ENCODE results near the gene MMP10. TPM values are rescaled to one million over a fixed set of nuclear protein-coding genes. Genes with fewer than 3 reads are reported as not detected.

Gene MMP10
- total and polyA plus RNA-seq, 7 donors: 0.14 to 0.17 TPM; not detected in 5

- DNase-seq (no peak), ATAC-seq (peak in 1 of 4 donors; percentile 41)
- WGBS, 3 donors: 69 to 74% (median 73%) methylated on average over 4 of the region's 4 CpGs
- intact Hi-C loops (cut with DNase I): no loop called here
- Histone ChIP-seq H3K27ac (no peak overlapping the region), H3K4me3 (no peak overlapping the region), H3K36me3 (ENCODE audit: insufficient read depth in 1 of 2, low read depth in 1 of 2) (no peaks in the 10 kb centered on the region), H3K27me3 (ENCODE audit: insufficient read depth in 3 of 3, low read length in 2 of 3) (no peaks in the 10 kb centered on the region), H3K9me3 (no peaks in the 10 kb centered on the region), H3K4me1 (no peaks in the 10 kb centered on the region)
- no peak for TF ChIP-seq CTCF (IDR thresholded peaks at IDR 0.05)
Measured at GRCh38 chr11:102791271-102792036, 11.0 kb upstream of the MMP10 start.

GRCh38 chr11:102788334-102788995 lies 8.0 kb upstream of the MMP10 start:
- no peak for ATAC-seq
- Histone ChIP-seq H3K27ac (no peak overlapping the region), H3K36me3 (ENCODE audit: insufficient read depth in 1 of 2, low read depth in 1 of 2) (no peaks in the 10 kb centered on the region), H3K4me3 (no peak overlapping the region), H3K9me3 (no peaks in the 10 kb centered on the region), H3K4me1 (no peaks in the 10 kb centered on the region), H3K27me3 (ENCODE audit: insufficient read depth in 3 of 3, low read length in 2 of 3) (no peaks in the 10 kb centered on the region)
- intact Hi-C loops (cut with DNase I): no loop called here
- no peak for DNase-seq
- no peak for TF ChIP-seq CTCF (IDR thresholded peaks at IDR 0.05)
- 42 to 61% (median 49%) methylated on average over 8 of the region's 8 CpGs for WGBS, 3 donors

GRCh38 chr11:102784380-102784779 lies 4.0 kb upstream of the MMP10 start:
- H3K4me3 ChIP-seq: no peak overlapping the region
- H3K27me3 ChIP-seq (ENCODE audit: insufficient read depth in 3 of 3, low read length in 2 of 3): no peaks in the 10 kb centered on the region
- H3K4me1 ChIP-seq: no peaks in the 10 kb centered on the region
- no peaks in the 10 kb centered on the region for H3K9me3 ChIP-seq
- H3K36me3 ChIP-seq (ENCODE audit: insufficient read depth in 1 of 2, low read depth in 1 of 2): no peaks in the 10 kb centered on the region
- no peak for TF ChIP-seq CTCF (IDR thresholded peaks at IDR 0.05)
- intact Hi-C loops (cut with DNase I): no loop called here
- DNase-seq: no peak
- no peak for ATAC-seq
- 85 to 89% (median 88%) methylated on average over 3 of the region's 3 CpGs for WGBS, 3 donors
- H3K27ac ChIP-seq: no peak overlapping the region

GRCh38 chr11:102783720-102784119 lies 3.3 kb upstream of the MMP10 start:
- TF ChIP-seq CTCF (IDR thresholded peaks at IDR 0.05): no peak
- whole genome bisulfite sequencing, 3 donors: 76 to 86% (median 84%) methylated on average over 2 of the region's 2 CpGs
- Histone ChIP-seq H3K4me3 (no peak overlapping the region), H3K9me3 (no peaks in the 10 kb centered on the region), H3K27ac (no peak overlapping the region), H3K27me3 (ENCODE audit: insufficient read depth in 3 of 3, low read length in 2 of 3) (no peaks in the 10 kb centered on the region), H3K4me1 (no peaks in the 10 kb centered on the region), H3K36me3 (ENCODE audit: insufficient read depth in 1 of 2, low read depth in 1 of 2) (no peaks in the 10 kb centered on the region)
- DNase-seq (no peak), ATAC-seq (no peak)
- intact Hi-C loops (cut with DNase I): no loop called here

Data from psoas muscle (tissue), 8 donors.